Effector memory CD8-positive, alpha-beta T cell (primary cell): ENCODE measurements around the gene TUSC2.

ENCODE experiments used
- ATAC-seq: fragments of 150-1000 bp; cut with Tn5 transposase; replicated peaks from 2 replicates; pipeline ENCODE4 v1.10.0; 2021; ENCODE audit warnings: mild to moderate bottlenecking, moderate library complexity
- DNase-seq, 3 experiments: peaks; one replicate each; pipeline ENCODE4 v3.0.0; 2021
- H3K27ac Mint-ChIP-seq, 2 donors: one replicate each; pipeline ENCODE4 v1.8.0; 2022; ENCODE audit warnings: mild to moderate bottlenecking in 2 of 2, mixed read lengths in 2 of 2, moderate library complexity in 2 of 2
- H3K27me3 Mint-ChIP-seq, 2 donors: one replicate each; pipeline ENCODE4 v1.8.0; 2022; ENCODE audit warnings: mixed read lengths in 2 of 2
- H3K36me3 Mint-ChIP-seq: one replicate; pipeline ENCODE4 v1.8.0; 2022; ENCODE audit warnings: mild to moderate bottlenecking, moderate library complexity, mixed read lengths; ENCODE audit not compliant: insufficient read depth
- H3K4me1 Mint-ChIP-seq, 2 donors: one replicate each; pipeline ENCODE4 v1.8.0; 2022; ENCODE audit warnings: low read depth in 2 of 2, mixed read lengths in 2 of 2
- H3K4me3 Mint-ChIP-seq, 2 donors: one replicate each; pipeline ENCODE4 v1.8.0; 2022; ENCODE audit warnings: mild to moderate bottlenecking in 2 of 2, mixed read lengths in 2 of 2, moderate library complexity in 2 of 2
- H3K9me3 Mint-ChIP-seq, 2 donors: one replicate each; pipeline ENCODE4 v1.8.0; 2022; ENCODE audit warnings: mixed read lengths in 2 of 2

Gene TUSC2

GRCh38 chr3:50323092-50323600 is 4.9 kb downstream of the TUSC2 start:
- no peaks in the 10 kb centered on the region for H3K27me3 Mint-ChIP-seq
- peak overlapping the region; percentile 44 to 84 for H3K4me3 Mint-ChIP-seq
- H3K4me1 Mint-ChIP-seq: peaks cover 24 to 34% of the 10 kb centered on the region in 2 donors
- peak overlapping the region in 1 of 2 donors; percentile 76 for H3K27ac Mint-ChIP-seq
- peaks cover 8% of the 10 kb centered on the region for H3K36me3 Mint-ChIP-seq
- no peaks in the 10 kb centered on the region for H3K9me3 Mint-ChIP-seq
- ATAC-seq: no peak
- DNase-seq: no peak

- no peak for ATAC-seq
- no peaks in the 10 kb centered on the region for H3K27me3 Mint-ChIP-seq
- peaks cover 4% of the 10 kb centered on the region for H3K36me3 Mint-ChIP-seq
- H3K9me3 Mint-ChIP-seq: no peaks in the 10 kb centered on the region
- H3K27ac Mint-ChIP-seq: peak within 1 kb of the TSS; percentile 89 to 93
- DNase-seq: no peak
- peak within 1 kb of the TSS; percentile 84 to 85 for H3K4me3 Mint-ChIP-seq
- H3K4me1 Mint-ChIP-seq: peaks cover 20 to 32% of the 10 kb centered on the region in 2 donors
Observed at GRCh38 chr3:50322386-50323091, 5.5 kb downstream of the TUSC2 start, which contains the start of gene HYAL2. Gene HYAL2, minus strand, starts transcription at chr3:50322745. Its CDS starts 2,256 bp downstream, at chr3:50320489.

DNA sequence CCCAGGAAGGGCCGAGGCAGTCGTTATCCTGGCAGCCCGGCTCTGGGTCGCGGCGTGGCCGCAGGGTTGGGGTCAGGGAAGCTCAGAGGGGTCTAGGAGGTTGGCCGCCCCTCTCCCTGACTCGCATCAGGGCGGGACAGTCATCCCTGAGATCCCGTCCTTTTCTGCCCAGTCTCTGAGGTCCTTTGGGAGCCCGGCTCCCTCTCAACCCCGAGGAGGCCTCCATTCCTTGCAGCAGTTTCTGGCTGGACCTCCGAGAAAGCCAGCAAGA is 6.0 kb downstream of the TUSC2 start:
- no peaks in the 10 kb centered on the region for H3K36me3 Mint-ChIP-seq
- no peaks in the 10 kb centered on the region for H3K9me3 Mint-ChIP-seq
- no peak for ATAC-seq
- H3K27me3 Mint-ChIP-seq: no peaks in the 10 kb centered on the region
- H3K27ac Mint-ChIP-seq: no peak overlapping the region
- H3K4me3 Mint-ChIP-seq: peak overlapping the region; percentile 84 to 85
- DNase-seq: no peak
- H3K4me1 Mint-ChIP-seq: peaks cover 22 to 33% of the 10 kb centered on the region in 2 donors

GRCh38 chr3:50321336-50322114 is 6.5 kb downstream of the TUSC2 start:
- peak; percentile 58 for ATAC-seq
- no peaks in the 10 kb centered on the region for H3K36me3 Mint-ChIP-seq
- H3K9me3 Mint-ChIP-seq: no peaks in the 10 kb centered on the region
- H3K4me1 Mint-ChIP-seq: peaks cover 27 to 38% of the 10 kb centered on the region in 2 donors
- H3K4me3 Mint-ChIP-seq: peak overlapping the region; percentile 84 to 85
- DNase-seq: peak; percentile 66 to 74 (median 69)
- H3K27ac Mint-ChIP-seq: peak overlapping the region; percentile 89 to 93
- no peaks in the 10 kb centered on the region for H3K27me3 Mint-ChIP-seq

DNA sequence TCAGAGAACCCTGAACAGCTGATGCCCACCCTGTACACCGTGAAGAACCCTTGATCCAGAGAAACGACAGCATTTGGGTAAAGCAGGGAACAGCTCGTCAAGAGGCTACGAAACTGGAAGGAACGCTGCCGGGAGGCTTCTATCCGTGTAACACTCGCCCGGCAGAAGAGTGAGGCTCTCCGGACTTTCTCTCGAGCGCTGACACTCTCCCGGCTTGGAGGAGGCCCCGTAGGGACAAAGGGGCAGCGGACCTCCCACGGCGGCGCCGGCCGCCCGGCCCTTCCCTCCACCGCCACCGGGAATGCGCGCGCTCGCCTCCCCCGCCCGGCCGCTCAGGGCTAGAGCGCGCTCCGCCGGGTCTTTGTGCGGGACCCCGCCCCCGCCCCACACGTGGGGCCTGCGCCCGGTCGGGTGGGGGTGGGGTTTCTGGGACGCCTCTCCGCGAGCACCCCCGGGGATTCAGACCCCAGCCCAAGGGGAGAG is 7.1 kb downstream of the TUSC2 start:
- Mint-ChIP-seq H3K36me3 (no peaks in the 10 kb centered on the region), H3K27ac (peak overlapping the region; percentile 65 to 93), H3K27me3 (no peaks in the 10 kb centered on the region), H3K9me3 (no peaks in the 10 kb centered on the region), H3K4me3 (peak overlapping the region; percentile 84 to 85), H3K4me1 (peaks cover 32 to 43% of the 10 kb centered on the region in 2 donors)
- DNase-seq: peak in 2 of 3 experiments; percentile 21 to 41
- peak; percentile 29 for ATAC-seq

GRCh38 chr3:50319894-50320625 is 8.0 kb downstream of the TUSC2 start:
- no peaks in the 10 kb centered on the region for H3K9me3 Mint-ChIP-seq
- H3K27ac Mint-ChIP-seq: peak overlapping the region; percentile 65 to 83
- H3K4me1 Mint-ChIP-seq: peaks cover 32 to 45% of the 10 kb centered on the region in 2 donors
- H3K36me3 Mint-ChIP-seq: no peaks in the 10 kb centered on the region
- peak overlapping the region; percentile 84 to 85 for H3K4me3 Mint-ChIP-seq
- no peak for ATAC-seq
- DNase-seq: no peak
- H3K27me3 Mint-ChIP-seq: no peaks in the 10 kb centered on the region

DNA sequence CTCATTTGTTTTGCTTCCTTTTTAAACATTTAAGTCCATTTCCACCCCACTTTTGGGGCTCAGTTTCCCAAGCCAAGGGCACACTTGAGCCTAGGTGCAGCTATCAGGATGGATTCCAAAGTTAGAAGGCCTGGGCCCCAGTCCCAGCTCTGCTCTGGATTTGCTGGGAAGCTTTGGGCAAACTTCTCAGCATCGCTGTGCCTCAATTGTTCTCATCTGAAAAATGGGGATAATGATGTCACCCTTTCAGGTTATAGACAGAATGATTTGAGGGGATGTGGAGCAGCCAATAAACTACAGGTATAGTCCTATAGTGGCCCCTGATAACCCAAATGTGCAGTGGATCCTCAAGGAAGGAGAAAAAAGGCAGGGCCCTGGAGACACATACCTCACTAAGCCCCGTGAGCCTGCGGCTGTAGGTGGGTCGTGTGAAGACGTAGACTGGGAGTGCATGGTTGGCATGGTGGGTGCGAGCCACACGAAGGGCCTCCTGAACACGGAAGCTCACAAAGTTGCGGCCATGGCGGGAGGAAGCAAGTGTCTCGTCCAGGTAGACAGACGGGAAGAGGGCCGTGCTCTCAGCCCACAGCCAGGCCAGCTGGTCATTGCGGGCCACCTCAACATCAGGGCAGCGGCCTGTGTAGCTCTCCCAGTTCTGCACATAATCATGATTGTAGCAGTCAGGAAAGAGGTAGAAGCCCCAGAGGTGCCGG is 8.7 kb downstream of the TUSC2 start:
- Mint-ChIP-seq H3K9me3 (no peaks in the 10 kb centered on the region), H3K27me3 (no peaks in the 10 kb centered on the region), H3K36me3 (no peaks in the 10 kb centered on the region), H3K4me1 (peaks cover 28 to 43% of the 10 kb centered on the region in 2 donors), H3K4me3 (peak overlapping the region in 1 of 2 donors; percentile 27), H3K27ac (no peak overlapping the region)
- DNase-seq (no peak), ATAC-seq (no peak)

DNA sequence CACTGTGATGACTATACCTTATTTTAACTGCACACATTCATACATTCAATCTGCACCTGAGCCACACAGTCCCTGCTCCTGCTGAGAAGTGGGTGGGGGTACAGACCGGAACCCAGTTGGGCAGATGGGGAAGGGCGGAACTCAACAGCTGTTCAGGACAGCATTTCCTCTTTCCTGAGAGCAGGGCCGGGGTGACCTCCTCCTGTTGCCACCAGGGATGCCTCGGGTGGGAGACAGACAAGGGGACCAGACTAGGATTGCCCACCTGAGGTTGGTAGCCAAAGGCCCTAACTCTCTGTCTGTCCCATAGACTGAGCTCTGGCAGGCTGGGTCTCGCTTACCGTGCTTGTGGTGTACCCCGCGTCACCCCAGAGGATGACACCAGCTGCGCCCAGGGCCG is 9.4 kb downstream of the TUSC2 start:
- H3K27ac Mint-ChIP-seq: no peak overlapping the region
- peak overlapping the region in 1 of 2 donors; percentile 6 for H3K4me3 Mint-ChIP-seq
- no peak for ATAC-seq
- no peaks in the 10 kb centered on the region for H3K36me3 Mint-ChIP-seq
- no peaks in the 10 kb centered on the region for H3K27me3 Mint-ChIP-seq
- no peaks in the 10 kb centered on the region for H3K9me3 Mint-ChIP-seq
- peaks cover 26 to 44% of the 10 kb centered on the region in 2 donors for H3K4me1 Mint-ChIP-seq
- DNase-seq: no peak

DNA sequence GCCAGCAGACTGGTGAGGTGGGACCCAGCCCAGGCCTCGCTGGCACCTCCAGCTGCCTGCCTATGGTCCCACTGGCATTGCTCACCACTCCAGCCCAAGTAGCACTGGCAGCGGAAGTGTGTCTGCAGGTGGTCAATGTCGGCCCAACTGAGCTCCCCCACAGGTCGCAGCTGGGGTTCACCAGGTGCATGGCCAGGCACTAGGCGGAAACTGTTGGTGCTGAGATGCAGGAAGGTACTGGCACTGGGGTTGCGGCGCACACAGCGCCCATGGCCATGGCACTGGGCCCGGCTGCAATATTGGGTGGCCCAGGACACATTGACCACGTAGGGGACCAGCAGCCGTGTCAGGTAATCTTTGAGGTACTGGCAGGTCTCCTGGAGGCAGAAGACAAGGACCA is 9.9 kb downstream of the TUSC2 start:
- ATAC-seq: no peak
- H3K4me3 Mint-ChIP-seq: peak overlapping the region in 1 of 2 donors; percentile 6

DNA sequence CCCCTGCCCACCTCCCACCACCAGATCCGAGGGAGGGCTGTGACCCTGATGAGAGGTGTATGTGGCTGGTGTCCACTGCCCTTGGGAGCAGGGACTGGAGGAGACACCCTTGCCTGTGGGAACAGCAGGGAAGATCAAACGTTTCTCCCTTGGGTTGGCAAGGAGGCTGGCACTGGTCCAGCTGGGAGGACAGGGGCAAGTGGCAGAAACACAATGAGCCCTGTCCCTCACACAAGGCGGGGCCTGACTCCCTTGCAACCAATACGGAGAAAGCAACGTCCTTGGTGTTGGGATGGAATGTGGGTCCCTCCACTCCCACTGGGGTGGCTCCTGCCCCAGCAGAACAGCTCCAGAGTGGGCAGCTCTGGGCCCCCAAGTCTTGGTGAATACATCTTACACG is 10.7 kb downstream of the TUSC2 start:
- H3K4me1 Mint-ChIP-seq: peaks cover 26 to 42% of the 10 kb centered on the region in 2 donors
- peak overlapping the region; percentile 90 to 97 for H3K27ac Mint-ChIP-seq
- no peaks in the 10 kb centered on the region for H3K27me3 Mint-ChIP-seq
- no peaks in the 10 kb centered on the region for H3K9me3 Mint-ChIP-seq
- no peak for ATAC-seq
- H3K36me3 Mint-ChIP-seq: no peaks in the 10 kb centered on the region
- peak overlapping the region in 1 of 2 donors; percentile 79 for H3K4me3 Mint-ChIP-seq
- no peak for DNase-seq

More for the DNA sequence above, 9.9 kb downstream of the TUSC2 start:
- Mint-ChIP-seq H3K4me1 (peaks cover 26 to 42% of the 10 kb centered on the region in 2 donors), H3K36me3 (no peaks in the 10 kb centered on the region), H3K27me3 (no peaks in the 10 kb centered on the region), H3K27ac (no peak overlapping the region), H3K9me3 (no peaks in the 10 kb centered on the region)
- DNase-seq: no peak

- peak overlapping the region; percentile 74 to 79 for H3K4me3 Mint-ChIP-seq
- H3K27ac Mint-ChIP-seq: peak overlapping the region; percentile 90 to 97
- peak; percentile 81 for ATAC-seq
Observed at GRCh38 chr3:50316657-50317242, 11.3 kb downstream of the TUSC2 start.

DNA sequence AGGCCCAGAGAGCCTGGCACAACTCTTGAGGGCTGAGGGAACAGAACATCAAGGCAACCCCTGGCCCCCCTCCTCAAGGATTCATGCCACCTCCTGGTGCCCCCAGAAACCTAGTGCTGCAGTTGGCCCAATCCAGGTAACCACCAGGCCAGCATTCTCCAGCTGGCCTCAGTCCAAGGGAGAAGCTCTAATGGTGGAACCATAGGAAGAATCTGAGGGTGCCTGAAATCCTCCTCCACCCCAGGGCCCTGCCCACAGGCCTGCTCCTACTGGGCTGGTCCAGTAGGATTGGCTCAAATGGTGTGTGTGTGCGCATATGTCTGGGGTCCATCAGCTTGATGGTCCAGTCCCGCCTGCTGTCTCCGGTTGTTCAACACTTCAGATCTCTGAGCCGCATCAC is 13.2 kb downstream of the TUSC2 start:
- H3K27ac Mint-ChIP-seq: peak overlapping the region in 1 of 2 donors; percentile 71
- no peak for ATAC-seq
- no peak for DNase-seq
- H3K27me3 Mint-ChIP-seq: no peaks in the 10 kb centered on the region
- H3K36me3 Mint-ChIP-seq: no peaks in the 10 kb centered on the region
- H3K4me1 Mint-ChIP-seq: peaks cover 16 to 33% of the 10 kb centered on the region in 2 donors
- H3K9me3 Mint-ChIP-seq: no peaks in the 10 kb centered on the region
- no peak overlapping the region for H3K4me3 Mint-ChIP-seq

More at GRCh38 chr3:50316657-50317242, 11.3 kb downstream of the TUSC2 start:
- Mint-ChIP-seq H3K36me3 (no peaks in the 10 kb centered on the region), H3K9me3 (no peaks in the 10 kb centered on the region), H3K4me1 (peaks cover 26 to 42% of the 10 kb centered on the region in 2 donors), H3K27me3 (no peaks in the 10 kb centered on the region)
- DNase-seq: peak; percentile 73 to 79 (median 77)
